ENCODE results near the gene ATXN7. TPM values are rescaled to one million over a fixed set of nuclear protein-coding genes. Genes with fewer than 3 reads are reported as not detected.

Gene ATXN7
- total RNA-seq, 1 experiment from 2014 or later: 27.5 TPM

DNA sequence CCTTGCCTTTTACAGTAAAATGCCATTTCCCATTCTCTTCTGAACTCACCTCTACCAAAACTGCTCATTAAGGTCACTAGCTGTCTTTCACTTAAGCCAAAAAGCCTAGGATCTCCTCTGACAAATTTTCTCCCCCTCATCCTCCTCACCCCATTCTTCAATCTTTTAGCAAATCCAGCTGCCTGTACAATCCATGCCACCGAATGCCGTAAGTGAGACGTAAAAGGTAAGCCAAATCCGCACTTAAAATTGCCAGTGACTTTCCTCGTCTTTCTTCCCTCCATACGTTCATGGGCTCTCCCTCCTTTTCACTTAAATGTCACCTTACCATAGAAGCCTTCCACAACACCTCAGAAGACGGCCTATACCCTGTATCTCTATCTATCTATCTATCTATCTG is 145.9 kb downstream of the ATXN7 start (continued):
- TF ChIP-seq ZBTB33 (IDR thresholded peaks at IDR 0.05; ENCODE audit: extremely low read depth, insufficient replicate concordance, low read length): no peak
- no peak for TF ChIP-seq POLR2A (IDR thresholded peaks at IDR 0.05; ENCODE audit: borderline replicate concordance, extremely low read depth, insufficient read depth, insufficient read length)

- no TSS peak for BruUV-seq (replicated peaks)
- ATAC-seq (no peak), DNase-seq (ENCODE audit: low read depth, low spot score) (no peak)
- ChIA-PET RAD21 (ENCODE audit: low non-redundant PET in 1 of 2, low total read pairs in 2 of 2, uncharacterized antibody in 2 of 2, unreplicated experiment in 2 of 2) (no interaction called here), POLR2A (no interaction called here), CTCF (interaction anchor here (1.1 kb wide), 1 partner anchor 14 kb away, joined by 3 read pairs; no protein-coding TSS in a partner anchor)
- Histone ChIP-seq H3K9me3 (ENCODE audit: control insufficient read depth in 1 of 2, insufficient read depth in 1 of 2, low read depth in 1 of 2, low read length in 2 of 2) (no peaks in the 10 kb centered on the region), H3K36me3 (ENCODE audit: control insufficient read depth in 1 of 2, insufficient read depth in 2 of 2, low read length in 2 of 2) (peaks cover 70 to 79% of the 10 kb centered on the region in 2 experiments), H3K27ac (ENCODE audit: low read depth, low read length) (no peak overlapping the region), H3K27me3 (ENCODE audit: insufficient read depth, low read length) (no peaks in the 10 kb centered on the region), H3K79me2 (ENCODE audit: insufficient read depth, low read length) (peaks cover 46% of the 10 kb centered on the region), H3K9ac (ENCODE audit: low read length) (no peak overlapping the region), H3K4me2 (ENCODE audit: low read length) (no peak overlapping the region), H3K4me1 (ENCODE audit: control insufficient read depth in 1 of 2, insufficient read depth in 2 of 2, low read length in 2 of 2) (no peaks in the 10 kb centered on the region), H3K9me2 (ENCODE audit: insufficient read depth) (no peaks in the 10 kb centered on the region), H3K4me3 (replicated peaks in 1 of 2; ENCODE audit: low read depth in 1 of 2, low read length in 2 of 2) (no peak overlapping the region), H4K20me1 (ENCODE audit: insufficient read depth) (peaks cover 14% of the 10 kb centered on the region; the same call in 1 of the 2 replicates), H2AFZ (ENCODE audit: low read depth, low read length, poor library complexity, severe bottlenecking) (no peak overlapping the region)
- intact Hi-C loops (cut with micrococcal nuclease): no loop called here
- TF ChIP-seq EZH2phosphoT487 (IDR thresholded peaks at IDR 0.05; ENCODE audit: borderline replicate concordance) (no peak), FOSL1 (IDR thresholded peaks at IDR 0.05; ENCODE audit: low read depth) (no peak), EZH2 (IDR thresholded peaks at IDR 0.05) (no peak), ZFX (IDR thresholded peaks at IDR 0.05) (no peak), MAX (IDR thresholded peaks at IDR 0.05) (no peak), REST (IDR thresholded peaks at IDR 0.05; ENCODE audit: low read depth) (no peak), ZNF274 (IDR thresholded peaks at IDR 0.05; ENCODE audit: low read depth, low read length) (no peak), SP1 (IDR thresholded peaks at IDR 0.05; ENCODE audit: low read depth) (no peak), SIN3A (IDR thresholded peaks at IDR 0.05; ENCODE audit: low read depth) (no peak), SRF (IDR thresholded peaks at IDR 0.05; ENCODE audit: low read depth) (no peak), TCF7L2 (IDR thresholded peaks at IDR 0.05; ENCODE audit: borderline replicate concordance, extremely low read depth, insufficient read depth, insufficient read length) (no peak), ELF1 (IDR thresholded peaks at IDR 0.05; ENCODE audit: borderline replicate concordance, low read depth) (no peak), JUND (IDR thresholded peaks at IDR 0.05) (no peak), EGR1 (IDR thresholded peaks at IDR 0.05; ENCODE audit: low read depth) (no peak), RAD21 (IDR thresholded peaks at IDR 0.05; ENCODE audit: low read depth) (no peak), CEBPB (IDR thresholded peaks at IDR 0.05; ENCODE audit: low read depth) (no peak)
- TF ChIP-seq, protein P1, sequence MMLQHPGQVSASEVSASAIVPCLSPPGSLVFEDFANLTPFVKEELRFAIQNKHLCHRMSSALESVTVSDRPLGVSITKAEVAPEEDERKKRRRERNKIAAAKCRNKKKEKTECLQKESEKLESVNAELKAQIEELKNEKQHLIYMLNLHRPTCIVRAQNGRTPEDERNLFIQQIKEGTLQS (IDR thresholded peaks at IDR 0.05): no peak
- TF ChIP-seq, protein P2, sequence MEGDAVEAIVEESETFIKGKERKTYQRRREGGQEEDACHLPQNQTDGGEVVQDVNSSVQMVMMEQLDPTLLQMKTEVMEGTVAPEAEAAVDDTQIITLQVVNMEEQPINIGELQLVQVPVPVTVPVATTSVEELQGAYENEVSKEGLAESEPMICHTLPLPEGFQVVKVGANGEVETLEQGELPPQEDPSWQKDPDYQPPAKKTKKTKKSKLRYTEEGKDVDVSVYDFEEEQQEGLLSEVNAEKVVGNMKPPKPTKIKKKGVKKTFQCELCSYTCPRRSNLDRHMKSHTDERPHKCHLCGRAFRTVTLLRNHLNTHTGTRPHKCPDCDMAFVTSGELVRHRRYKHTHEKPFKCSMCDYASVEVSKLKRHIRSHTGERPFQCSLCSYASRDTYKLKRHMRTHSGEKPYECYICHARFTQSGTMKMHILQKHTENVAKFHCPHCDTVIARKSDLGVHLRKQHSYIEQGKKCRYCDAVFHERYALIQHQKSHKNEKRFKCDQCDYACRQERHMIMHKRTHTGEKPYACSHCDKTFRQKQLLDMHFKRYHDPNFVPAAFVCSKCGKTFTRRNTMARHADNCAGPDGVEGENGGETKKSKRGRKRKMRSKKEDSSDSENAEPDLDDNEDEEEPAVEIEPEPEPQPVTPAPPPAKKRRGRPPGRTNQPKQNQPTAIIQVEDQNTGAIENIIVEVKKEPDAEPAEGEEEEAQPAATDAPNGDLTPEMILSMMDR (IDR thresholded peaks at IDR 0.05 in 2 of 3, conservative IDR thresholded peaks at IDR 0.05 in 1 of 3; ENCODE audit: borderline replicate concordance in 1 of 3, insufficient read depth in 1 of 3, low read depth in 2 of 3, low read length in 2 of 3): no peak
These were observed 146.5 kb downstream of the ATXN7 start for GRCh38 chr3:64010199-64010598.

All from HCT116 (cell line).